Esophagus (tissue), 2 donors: ENCODE measurements around the gene MEDAG. TPM values are rescaled to one million over a fixed set of nuclear protein-coding genes. Genes with fewer than 3 reads are reported as not detected.

ENCODE experiments used
- H3K27ac ChIP-seq, 2 donors: one replicate each; pipeline ENCODE4 v1.5.1; 2013; ENCODE audit warnings: low read depth in 2 of 2, mild to moderate bottlenecking in 2 of 2, inconsistent platforms in 1 of 2, low read length in 1 of 2, moderate library complexity in 1 of 2
- H3K27me3 ChIP-seq, 2 donors: one replicate each; pipeline ENCODE4 v1.6.1; 2013; ENCODE audit warnings: low read length in 2 of 2, control low read depth in 1 of 2, mild to moderate bottlenecking in 1 of 2; ENCODE audit not compliant: insufficient read depth in 2 of 2, control insufficient read depth in 1 of 2
- H3K36me3 ChIP-seq, 2 donors: one replicate each; pipeline ENCODE4 v1.6.1; 2013; ENCODE audit warnings: low read length in 1 of 2; ENCODE audit not compliant: control insufficient read depth in 2 of 2, insufficient read depth in 2 of 2
- H3K4me1 ChIP-seq, 2 donors: one replicate each; pipeline ENCODE4 v1.6.1; 2013; ENCODE audit warnings: low read length in 1 of 2; ENCODE audit not compliant: control insufficient read depth in 2 of 2, insufficient read depth in 2 of 2
- H3K4me3 ChIP-seq, 2 donors: one replicate each; pipeline ENCODE4 v1.5.1; 2013; ENCODE audit warnings: low read length in 2 of 2, mild to moderate bottlenecking in 2 of 2, low read depth in 1 of 2, moderate library complexity in 1 of 2
- H3K9me3 ChIP-seq, 2 donors: one replicate each; pipeline ENCODE4 v1.6.1; 2013; ENCODE audit warnings: mild to moderate bottlenecking in 2 of 2, low read depth in 1 of 2, low read length in 1 of 2, moderate library complexity in 1 of 2; ENCODE audit not compliant: control insufficient read depth in 2 of 2, insufficient read depth in 1 of 2
- WGBS, 2 donors: extraction: QIAGEN DNeasy Blood & Tissue Kit; methylation state at CpG; one replicate each; pipeline ENCODE4 v1.1.7; 2013; 5-methylcytosine and 5-hydroxymethylcytosine counted together
- polyA plus RNA-seq, 2 donors: library from polyadenylated mRNA; stranded (reverse); fragments of 200-250 nt; gene quantifications; one replicate each; pipeline ENCODE4 v1.2.3, GENCODE V29; 2013
- donor health status: healthy with polysubstance abuse.
- donor health status: Bipolar disorder and iron deficiency.

The MEDAG gene
- polyA plus RNA-seq, 2 donors, result 1.5 to 1.7 TPM

DNA sequence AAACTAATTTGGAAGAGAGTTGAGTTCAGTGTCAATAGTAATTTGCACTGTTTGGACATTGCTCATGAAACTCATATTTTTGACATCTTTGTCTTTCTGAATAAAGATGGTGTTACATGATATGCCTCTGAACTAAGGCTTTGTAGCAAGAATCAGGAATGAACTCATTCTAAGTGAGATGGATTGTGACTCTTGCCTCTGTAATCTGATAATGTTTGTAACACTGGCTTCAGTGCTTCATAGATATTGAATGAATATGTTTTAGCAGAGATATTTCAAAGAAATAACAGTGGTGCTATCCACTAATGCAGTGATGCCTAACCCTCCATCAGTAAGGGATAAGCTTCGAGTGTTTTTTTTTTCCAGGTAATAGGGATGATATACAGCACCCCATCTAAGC lies 59.3 kb downstream of the MEDAG start:
- no peak overlapping the region for H3K27ac ChIP-seq
- H3K36me3 ChIP-seq, result no peaks in the 10 kb centered on the region
- WGBS, 2 donors, result 90 to 93% methylated on average over 1 of the region's 1 CpG
- H3K4me1 ChIP-seq, result no peaks in the 10 kb centered on the region
- H3K4me3 ChIP-seq, result no peak overlapping the region
- H3K27me3 ChIP-seq, result no peaks in the 10 kb centered on the region
- H3K9me3 ChIP-seq, result no peaks in the 10 kb centered on the region

DNA sequence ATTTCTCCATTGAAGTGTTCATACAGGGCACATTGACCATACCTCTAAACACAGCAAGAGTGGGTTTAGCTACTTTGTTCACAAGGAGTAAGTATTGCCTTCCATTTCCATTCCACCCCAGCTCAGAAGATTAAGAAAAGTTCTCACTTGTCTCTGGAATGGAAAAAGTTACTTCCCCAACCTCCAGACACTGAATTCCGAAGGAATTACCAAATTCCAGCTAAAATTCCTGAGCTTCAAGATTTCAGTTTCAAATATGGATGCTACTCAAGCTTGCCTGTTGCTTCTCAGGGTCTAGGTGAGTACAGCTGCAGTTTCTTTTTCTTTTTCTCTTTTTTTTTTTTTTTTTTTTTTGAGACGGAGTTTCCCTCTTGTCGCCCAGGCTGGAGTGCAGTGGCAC lies 60.0 kb downstream of the MEDAG start:
- Histone ChIP-seq H3K4me1 (no peaks in the 10 kb centered on the region), H3K27ac (no peak overlapping the region), H3K36me3 (no peaks in the 10 kb centered on the region), H3K4me3 (no peak overlapping the region), H3K9me3 (no peaks in the 10 kb centered on the region), H3K27me3 (no peaks in the 10 kb centered on the region)
- WGBS, 2 donors, result 65 to 84% methylated on average over 3 of the region's 3 CpGs

- H3K9me3 ChIP-seq, result no peaks in the 10 kb centered on the region
- no peaks in the 10 kb centered on the region for H3K27me3 ChIP-seq
- no peaks in the 10 kb centered on the region for H3K36me3 ChIP-seq
- 64 to 85% methylated on average over 2 of the region's 2 CpGs for WGBS, 2 donors
- H3K27ac ChIP-seq, result no peak overlapping the region
- H3K4me1 ChIP-seq, result no peaks in the 10 kb centered on the region
- H3K4me3 ChIP-seq, result no peak overlapping the region
Observed at GRCh38 chr13:30968846-30969245, 62.8 kb downstream of the MEDAG start.

DNA sequence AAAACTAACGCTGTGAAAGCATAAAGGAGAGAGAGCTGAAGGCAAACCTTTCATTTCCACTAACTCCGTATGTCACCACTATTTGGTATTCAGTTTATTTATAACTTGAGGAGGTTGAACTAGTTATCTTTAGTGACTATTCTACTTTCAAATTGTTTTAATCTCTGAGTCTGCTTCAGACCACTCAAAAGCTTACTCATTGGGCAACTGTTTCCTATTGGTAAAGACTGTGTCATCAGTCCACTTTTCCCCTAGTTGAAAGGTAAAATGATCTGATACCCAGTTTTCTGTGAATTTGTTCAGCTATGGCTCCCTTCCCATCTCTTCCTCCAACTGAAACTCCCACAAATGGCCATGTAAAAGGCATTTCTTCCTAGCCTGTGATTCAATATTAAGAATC lies 65.5 kb downstream of the MEDAG start:
- no peaks in the 10 kb centered on the region for H3K27me3 ChIP-seq
- no peak overlapping the region for H3K27ac ChIP-seq
- H3K36me3 ChIP-seq, result no peaks in the 10 kb centered on the region
- WGBS, 2 donors, result 71 to 81% methylated on average over 2 of the region's 2 CpGs
- H3K4me3 ChIP-seq, result no peak overlapping the region
- H3K9me3 ChIP-seq, result no peaks in the 10 kb centered on the region
- no peaks in the 10 kb centered on the region for H3K4me1 ChIP-seq

DNA sequence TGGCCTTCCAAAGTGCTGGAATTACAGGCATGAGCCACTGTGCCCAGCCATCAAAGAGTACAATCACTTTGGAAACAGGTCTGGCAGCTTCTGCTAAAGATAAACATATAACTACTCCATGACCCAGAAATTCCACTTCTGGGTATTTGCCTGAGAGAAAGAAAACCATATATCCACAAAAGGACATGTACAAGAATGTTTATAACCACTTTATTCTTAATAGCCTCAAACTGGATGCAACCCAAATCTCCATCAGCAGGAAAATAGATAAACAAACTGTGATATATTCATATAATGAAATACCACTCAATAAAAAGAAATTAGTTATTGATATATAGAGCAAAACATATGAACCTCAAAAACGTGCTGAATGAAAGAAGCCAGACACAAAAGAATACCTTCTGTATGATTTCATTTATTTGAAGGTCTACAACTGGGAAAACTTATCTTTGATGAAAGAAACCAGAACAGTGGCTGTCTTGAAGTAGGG lies 66.9 kb downstream of the MEDAG start:
- H3K36me3 ChIP-seq, result no peaks in the 10 kb centered on the region
- H3K27me3 ChIP-seq, result no peaks in the 10 kb centered on the region
- H3K4me1 ChIP-seq, result no peaks in the 10 kb centered on the region
- H3K4me3 ChIP-seq, result no peak overlapping the region
- H3K27ac ChIP-seq, result no peak overlapping the region
- 1 to 12% methylated on average over 1 of the region's 1 CpG for WGBS, 2 donors
- no peaks in the 10 kb centered on the region for H3K9me3 ChIP-seq

DNA sequence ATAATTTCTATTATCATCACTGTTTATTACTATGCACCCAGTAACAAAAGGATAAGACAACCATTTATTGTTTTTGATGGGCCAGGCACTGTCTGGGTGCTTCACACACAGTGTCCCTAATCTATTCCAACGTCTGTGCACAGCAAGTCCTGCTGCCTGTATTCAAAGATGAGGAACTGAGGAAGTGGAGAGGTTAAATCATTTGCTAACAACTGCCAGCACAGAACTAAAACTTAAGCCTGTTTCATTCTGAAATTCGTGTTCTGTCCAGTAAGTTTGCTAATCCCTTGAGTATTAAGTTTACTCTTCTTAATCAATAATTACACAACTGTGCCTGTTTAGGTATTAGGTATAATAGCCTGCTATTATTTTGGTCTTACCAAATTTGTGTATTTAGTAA lies 68.3 kb downstream of the MEDAG start:
- H3K36me3 ChIP-seq, result no peaks in the 10 kb centered on the region
- H3K9me3 ChIP-seq, result no peaks in the 10 kb centered on the region
- no peaks in the 10 kb centered on the region for H3K27me3 ChIP-seq
- H3K4me1 ChIP-seq, result no peaks in the 10 kb centered on the region
- 14% methylated on average over 2 of the region's 2 CpGs for WGBS, 2 donors
- no peak overlapping the region for H3K4me3 ChIP-seq
- no peak overlapping the region for H3K27ac ChIP-seq

Other genes with a start within 250 kb of the MEDAG start
- gene ALOX5AP, start 170.7 kb upstream of the MEDAG start, polyA plus RNA-seq, result 10 to 100 TPM in 1 of 2 donors, 1 to 10 TPM in 1; 2.1 to 10.5 TPM
- under 1 TPM in 1 of 2 donors, not detected in 1; 0.45 TPM for gene TEX26, start 26.4 kb downstream of the MEDAG start, polyA plus RNA-seq